GM18517 (cell line): ENCODE measurements around the gene RFNG.

Experiments
- ATAC-seq: cut with Tn5 transposase; IDR thresholded peaks from one replicate; pipeline ENCODE4 v1.9.1; 2021; ENCODE audit warnings: mild to moderate bottlenecking, moderate library complexity; ENCODE audit not compliant: unreplicated experiment

The RFNG gene

DNA sequence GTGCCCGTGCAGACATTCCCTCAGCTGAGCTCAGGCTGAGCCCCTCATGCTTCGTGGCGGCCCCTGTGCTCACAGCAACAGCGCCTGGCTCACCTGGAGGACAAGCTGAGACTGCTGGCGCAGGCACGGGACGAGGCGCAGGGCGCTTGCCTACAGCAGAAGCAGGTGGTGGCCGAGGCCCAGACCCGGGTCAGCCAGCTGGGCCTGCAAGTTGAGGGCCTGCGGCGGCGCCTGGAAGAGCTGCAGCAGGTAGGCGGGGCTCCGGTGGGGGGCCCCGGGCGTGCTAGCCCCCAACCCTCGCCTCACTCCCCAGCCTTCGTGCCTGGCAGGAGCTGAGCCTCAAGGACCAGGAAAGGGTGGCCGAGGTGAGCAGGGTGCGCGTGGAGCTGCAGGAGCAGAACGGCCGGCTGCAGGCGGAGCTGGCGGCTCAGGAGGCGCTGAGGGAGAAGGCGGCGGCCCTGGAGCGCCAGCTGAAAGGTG is 21.6 kb downstream of the RFNG start:
- ATAC-seq = no peak

DNA sequence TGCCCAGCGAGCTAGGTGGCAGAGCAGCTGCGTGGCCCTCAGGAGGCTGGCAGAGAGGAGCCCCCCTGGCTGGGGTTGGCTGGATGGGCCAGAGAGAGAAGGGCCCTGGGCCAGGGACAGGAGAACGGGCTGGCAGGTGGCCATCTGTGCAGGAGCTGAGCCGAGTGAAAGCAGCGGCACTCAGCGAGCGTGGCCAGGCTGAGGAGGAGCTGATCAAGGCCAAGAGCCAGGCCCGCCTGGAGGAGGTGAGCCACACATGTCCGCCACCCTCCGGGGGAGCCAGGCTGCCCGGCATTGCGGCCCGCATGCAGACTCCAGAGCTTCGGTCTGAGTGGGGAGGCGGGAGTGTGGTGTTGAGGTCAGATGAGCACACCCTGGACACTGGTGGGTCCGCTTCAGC is 22.2 kb downstream of the RFNG start:
- no peak for ATAC-seq

DNA sequence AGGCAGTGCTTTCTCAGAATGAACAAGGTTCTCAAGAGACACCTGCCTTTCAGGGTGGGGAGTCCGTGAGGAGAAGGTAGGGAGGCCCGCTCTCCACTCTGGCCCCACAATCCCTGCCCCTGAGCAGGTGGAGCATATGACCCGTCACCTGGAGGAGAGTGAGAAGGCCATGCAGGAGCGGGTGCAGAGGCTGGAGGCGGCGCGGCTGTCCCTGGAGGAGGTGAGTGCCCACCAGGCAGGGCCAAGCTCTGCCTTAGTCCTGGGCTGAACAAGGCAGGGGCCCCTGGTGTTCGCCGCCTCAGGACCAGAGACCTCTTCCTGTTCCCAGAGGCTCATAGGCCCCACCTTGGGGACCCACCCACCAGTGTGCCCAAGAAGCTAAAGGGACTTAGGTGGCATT is 22.6 kb downstream of the RFNG start:
- no peak for ATAC-seq

DNA sequence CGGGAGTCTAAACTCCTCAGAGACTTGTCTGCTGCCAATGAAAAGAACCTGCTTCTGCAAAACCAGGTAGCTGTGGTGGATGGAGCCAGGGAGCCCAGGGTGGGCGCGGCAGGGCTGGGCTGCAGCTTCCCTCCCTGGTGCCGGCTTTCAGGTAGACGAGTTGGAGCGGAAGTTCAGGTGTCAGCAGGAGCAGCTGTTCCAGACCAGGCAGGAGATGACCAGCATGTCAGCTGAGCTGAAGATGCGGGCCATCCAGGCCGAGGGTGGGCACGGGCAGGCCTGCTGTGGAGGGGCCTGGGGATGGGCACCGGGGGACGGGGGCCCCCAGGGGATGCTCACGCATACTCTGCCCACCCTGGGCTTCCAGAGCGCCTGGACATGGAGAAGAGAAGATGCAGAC is 23.4 kb downstream of the RFNG start:
- no peak for ATAC-seq

DNA sequence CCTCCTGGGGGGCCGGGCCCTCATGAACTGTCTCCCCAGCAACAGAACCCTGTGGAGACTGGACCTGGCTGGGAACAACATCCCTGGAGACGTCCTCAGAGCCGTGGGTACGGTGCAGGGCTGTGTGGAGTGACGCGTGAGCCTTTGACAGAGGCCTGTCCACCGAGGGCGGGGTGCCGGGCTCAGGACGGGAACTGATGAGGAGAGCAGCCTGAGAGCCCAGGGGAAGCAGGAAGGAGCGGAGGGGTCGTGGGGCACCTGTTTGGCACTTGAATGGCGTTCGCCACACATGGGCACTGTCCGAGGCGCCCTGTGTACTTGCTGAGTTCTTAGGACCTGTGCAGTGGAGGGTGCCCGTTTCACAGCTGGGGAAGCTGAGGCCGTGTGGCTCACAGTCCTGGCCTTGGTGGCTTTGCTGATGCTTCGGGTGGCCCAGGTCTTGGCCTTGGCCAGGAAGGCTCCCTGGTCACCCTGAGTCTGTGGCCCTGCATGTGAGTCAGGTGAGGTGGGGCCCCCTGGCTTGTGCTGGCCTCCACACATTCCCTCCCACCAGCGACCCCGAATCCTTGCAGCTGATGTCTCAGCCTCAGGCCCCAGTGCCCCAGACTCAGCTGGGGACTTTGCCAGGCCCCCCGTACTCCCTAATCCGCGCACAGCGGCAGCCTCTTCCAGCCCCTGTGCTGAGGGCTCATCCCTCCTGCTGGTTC is 26.1 kb downstream of the RFNG start:
- no peak for ATAC-seq

DNA sequence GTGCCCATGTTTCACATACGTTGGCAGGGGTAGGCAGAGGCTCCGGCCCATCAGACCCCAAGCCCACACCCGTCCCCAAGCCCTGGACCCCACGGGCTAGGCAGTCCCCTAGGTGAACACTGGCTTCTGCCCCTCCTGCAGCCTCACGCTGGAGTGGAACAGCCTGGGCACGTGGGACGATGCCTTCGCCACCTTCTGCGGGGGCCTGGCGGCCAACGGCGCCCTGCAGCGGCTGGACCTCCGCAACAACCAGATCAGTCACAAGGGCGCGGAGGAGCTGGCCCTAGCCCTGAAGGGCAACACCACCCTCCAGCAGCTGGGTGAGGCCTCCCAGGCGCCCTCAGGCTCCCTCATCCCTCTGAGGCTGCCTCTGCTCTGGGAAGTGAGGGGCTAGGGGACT is 26.8 kb downstream of the RFNG start:
- no peak for ATAC-seq

DNA sequence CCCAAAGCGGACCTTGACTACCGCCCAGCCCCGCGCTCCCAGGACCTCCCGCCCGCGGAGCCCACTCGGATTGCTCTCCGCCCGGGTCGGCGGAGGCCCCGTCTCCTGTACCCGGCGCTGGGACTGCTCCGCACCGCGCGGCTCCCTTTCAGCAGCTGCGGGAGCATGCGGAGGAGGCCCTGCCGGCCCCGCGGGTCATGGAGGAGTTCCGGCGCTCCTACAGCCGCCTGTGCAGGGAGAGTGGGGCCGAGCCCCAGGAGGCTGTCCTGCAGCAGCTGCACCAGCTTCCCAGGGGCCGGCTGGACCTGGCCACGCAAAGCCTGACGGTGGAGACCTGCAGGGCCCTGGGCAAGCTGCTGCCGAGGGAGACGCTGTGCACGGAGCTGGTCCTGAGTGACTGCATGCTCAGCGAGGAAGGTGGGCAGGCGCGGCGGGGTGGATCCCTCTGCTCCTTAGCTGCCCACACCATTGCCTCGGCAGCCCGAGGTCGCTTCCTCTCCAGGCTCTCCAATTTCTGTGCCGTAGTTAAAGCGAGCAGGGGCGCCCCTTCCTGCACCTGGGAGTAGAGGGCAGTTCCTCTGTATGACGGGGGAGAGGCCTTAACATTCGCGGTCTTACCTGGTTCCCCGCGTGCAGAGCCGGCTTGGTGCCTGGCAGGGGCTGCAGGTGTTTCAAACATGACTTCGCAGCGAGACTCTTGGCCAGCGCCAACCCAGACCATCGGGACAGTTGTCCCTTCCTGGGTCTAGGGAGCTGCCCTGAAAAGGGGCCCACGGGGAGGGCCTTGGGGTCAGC is 28.0 kb downstream of the RFNG start:
- ATAC-seq = peak; percentile 13

DNA sequence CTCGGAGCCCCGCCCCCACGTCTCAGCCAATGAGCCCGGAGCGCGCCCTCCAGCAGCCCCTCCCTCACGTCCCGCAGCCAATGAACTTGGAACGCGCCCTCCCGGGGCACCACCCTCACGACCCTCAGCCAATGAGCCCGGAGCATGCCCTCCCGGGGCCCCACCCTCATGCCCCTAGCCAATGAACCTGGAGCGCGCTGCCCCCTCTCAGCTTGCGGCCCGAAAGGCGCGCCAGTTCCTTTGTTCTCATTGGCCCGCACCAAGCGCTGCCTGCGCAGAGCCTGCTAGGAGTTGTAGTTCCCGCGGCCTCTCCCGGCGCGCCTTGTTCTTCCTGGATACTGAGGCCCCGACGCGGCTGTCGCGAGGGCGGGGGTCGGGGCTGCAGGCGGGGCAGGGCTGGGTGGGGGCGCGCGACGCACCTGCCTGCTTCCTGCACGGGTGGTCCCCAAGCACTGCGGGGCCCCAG is 28.6 kb downstream of the RFNG start, which contains the start of gene LRRC45:
Gene LRRC45, plus strand, starts transcription at position 325 of the 466 bp plus-strand sequence. CDS start 339 bp downstream, outside the sequence.
- ATAC-seq = peak; percentile 85

DNA sequence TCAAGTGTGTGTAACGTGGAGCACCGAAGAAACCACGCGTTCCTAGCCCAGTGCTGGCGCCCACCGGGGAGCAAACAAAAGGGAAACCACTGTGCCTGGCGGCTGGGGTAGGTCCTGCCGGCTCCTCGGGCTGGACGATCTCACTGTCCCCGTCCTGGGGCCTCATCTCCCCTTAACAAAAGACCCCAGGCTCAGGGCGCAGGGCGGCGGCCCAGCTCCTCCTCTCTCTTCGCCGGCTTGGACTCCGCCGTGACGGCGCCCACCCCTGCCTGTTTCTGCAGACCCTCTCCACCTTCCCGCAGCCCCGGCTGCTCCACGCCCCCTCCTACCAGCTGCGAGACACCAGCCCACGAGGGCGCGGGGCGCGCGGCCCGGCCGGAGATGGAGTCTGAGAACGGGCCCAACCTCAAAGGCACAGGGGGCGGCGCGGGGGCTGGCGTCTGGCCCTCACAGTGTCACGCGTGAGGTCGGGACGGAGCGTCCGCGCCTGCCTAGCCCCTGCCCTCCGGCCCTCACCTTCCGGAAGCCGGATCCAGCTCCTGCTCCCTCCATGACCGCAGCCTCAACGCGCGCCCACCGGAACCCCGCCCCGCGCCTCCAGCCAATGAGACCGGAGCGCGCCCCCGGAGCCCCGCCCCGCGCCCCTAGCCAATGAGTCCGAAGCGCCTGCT is 29.2 kb downstream of the RFNG start, which contains the start of gene CENPX:
Gene CENPX, minus strand, starts transcription at position 569 of the 671 bp plus-strand sequence. Its CDS starts 17 bp downstream, at position 552.
- peak; percentile 14 for ATAC-seq

DNA sequence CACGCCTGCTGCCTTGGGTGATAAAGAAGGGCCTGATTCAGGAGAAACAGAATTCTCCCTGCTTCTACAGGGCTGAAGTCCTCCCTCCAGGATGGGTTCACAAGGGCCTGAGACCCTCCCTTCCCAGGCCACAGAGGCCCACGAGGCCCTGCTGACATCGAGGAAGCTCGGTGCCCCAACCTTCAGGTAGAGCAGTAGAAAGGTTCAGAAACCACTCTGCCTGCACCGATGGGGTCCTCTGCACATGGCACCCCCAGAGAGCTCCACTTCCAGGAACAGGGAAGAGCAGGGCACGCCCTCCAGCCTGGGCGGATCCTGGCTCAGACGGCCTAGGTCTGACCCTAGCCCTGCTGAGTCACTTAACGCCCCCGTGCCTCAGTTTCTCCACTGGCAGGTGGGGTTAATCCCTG is 29.7 kb downstream of the RFNG start:
- no peak for ATAC-seq

DNA sequence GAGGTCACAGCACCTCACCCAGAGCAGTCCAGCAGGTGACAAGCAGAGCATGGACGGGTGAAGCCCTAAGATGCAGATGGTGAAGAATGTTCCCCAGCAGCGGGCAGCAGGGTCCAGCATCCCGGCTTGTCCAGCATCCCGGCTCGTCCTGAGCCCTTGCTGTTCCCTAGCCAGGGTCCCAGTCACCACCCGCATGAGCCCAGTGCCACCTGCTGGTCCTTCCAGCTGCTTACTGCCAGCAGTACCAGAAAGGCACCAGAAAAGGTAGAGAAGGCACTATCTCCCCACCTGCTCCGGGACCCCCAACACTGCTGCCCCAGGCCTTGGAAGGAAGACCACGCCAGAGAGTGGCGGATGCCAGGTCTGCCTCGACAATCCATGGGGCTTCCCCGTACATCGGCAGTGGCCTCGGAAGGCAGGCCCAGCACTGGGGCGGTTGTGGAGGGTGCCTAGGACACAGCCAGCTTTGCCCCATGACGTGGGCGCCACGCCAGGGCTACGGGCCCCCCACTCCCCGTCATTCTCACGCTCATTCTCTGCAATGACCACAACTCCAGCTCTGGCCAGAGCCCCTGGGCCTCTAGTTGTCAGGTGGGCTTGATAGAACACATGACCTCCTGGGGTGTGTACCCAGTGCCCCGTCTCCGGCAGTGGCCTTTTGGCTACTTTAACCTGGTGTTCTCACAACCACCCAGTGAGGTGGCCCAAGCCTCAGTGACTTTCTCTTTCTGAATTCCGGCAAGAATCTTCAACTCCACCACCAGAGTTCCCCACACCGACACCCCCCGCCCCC is 30.3 kb downstream of the RFNG start:
- ATAC-seq = no peak

DNA sequence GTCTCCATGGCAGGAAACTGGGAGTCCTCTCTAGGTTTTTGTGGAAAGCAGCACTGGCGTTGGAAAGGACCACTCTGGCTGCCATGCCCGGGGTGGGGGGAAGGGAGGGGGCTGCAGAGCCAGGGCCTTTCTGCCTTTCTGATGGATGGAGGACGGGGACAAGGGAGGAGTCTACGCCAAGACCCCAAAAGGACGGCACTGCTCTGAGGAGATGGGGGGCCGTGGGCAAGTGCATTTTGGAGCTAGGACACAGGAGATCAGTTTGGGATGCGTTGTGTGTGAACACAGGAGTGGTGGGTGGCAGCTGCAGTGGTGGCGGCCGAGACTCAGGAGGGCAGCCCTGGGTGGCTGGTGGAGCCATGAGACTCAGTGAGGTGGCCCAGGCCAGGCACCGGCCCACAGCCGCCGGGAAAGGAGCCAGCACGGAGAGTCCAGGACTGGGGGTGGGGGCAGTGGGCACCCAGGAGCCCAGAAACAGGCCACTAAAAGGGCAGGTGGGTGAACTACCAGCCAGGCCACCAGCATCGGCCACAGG is 31.0 kb downstream of the RFNG start:
- ATAC-seq = no peak

DNA sequence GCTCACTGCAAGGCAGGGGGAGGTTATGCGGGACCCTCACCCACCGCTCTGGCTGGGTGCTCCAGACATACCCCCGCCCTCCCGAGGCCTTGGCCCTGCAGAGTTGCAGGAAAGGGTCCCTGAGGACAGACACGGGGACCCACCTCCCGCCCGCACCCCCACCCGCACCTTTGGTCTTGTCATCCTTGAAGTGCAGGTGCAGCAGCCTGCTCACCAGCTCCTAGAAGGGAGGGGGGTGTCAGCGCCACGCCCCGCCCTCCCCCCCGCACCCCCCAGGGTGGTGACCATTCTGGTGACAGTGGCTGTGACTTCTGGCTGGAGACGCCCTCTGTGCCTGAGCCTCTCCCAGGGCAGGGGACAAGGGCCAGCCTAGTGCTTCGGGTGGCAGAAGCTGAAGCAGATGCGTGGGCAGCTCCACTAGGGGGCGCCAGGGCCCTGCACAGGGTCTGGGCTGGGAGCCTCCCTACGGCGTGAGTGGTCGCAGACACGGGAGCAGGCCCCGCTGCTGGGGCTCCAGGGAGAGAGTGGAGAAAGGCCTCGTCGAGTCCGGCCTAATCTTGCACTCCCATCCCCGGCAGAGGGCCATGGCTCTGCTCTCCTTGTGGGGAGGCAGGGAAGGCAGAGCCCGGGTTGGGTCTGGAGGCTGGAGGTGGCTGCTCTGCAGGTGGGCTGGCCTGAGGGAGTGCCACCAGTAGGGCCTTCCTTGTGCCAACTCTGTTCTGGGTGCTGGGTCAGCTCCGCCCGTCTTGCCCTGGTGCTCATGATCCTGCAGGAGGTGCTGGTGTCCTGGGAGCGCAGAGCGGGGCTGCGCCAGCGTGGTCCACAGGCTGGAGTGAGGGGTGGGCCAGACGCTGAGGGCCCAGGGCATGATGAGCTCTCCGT is 31.7 kb downstream of the RFNG start:
- ATAC-seq = no peak

DNA sequence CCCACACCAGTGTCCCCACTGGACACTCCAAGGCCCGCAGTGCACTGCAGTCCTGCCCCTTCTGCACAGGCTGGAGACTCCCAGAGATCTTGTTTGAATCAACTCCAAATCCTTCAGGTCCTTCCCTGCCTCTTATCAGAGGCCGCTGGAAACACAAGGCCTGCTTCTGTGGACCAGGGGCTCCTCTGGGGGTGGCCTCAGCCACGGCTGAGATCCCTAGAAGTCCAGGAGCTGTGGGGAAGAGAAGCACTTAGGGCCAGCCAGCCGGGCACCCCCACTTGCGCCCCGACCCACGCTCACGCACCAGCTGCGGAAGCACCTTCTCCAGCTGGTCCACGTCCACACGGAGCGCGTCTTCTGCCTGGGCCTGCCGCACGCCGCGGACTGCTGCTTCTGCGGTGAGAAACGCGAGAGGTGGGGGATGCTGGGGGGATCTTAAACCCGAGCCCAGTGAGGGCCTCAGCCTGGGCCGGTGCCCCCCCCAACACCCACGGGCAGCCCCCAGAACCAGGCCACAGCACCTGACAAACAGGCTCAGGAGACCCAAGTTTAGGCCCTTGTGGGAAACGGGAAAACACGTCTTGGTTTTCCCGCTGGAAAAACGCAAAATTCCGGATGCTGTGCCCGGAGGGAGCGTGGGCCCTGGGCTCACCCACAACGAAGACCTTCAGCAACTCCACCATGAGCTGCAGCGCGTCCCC is 32.5 kb downstream of the RFNG start:
- no peak for ATAC-seq

DNA sequence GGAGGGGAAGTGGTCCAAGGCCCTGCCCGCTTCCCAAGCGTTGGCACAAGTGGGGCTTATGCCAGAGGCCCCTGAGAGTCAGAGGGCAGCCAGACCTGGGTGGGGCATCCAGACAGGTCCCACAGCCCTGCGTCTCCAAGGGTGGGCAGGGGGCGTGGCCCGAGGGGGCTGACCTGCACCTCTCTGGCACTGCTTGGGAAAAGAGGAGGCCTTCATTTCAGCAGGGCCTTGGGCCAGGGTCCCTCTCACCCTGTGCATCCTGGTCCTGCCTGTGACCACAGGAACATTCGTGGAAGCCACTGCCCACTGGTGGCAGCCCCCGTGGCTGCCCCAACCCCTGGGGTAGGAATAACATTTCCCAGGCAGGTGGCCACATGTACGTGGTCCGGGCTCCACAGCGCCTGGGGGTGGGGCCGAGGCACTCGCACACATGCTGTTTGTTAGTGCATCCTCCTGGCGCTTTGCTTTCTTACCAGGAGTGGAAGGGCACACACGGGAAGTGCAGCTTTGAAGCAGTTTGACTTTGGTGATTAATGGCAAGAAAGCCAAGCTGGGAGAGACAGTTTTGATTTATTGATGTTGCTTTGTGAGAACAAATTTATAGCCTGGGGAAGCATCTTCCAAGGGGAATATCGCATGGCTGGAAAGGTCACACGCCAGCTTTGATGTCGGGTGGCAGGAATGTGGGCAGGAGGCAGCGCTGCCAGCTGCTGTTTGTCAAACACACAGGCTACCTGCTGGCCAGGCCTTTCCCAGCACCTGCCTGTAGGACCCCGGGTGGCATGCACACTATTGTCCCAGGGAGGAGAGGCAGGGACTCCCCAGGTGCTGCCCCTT is 33.2 kb downstream of the RFNG start:
- no peak for ATAC-seq

DNA sequence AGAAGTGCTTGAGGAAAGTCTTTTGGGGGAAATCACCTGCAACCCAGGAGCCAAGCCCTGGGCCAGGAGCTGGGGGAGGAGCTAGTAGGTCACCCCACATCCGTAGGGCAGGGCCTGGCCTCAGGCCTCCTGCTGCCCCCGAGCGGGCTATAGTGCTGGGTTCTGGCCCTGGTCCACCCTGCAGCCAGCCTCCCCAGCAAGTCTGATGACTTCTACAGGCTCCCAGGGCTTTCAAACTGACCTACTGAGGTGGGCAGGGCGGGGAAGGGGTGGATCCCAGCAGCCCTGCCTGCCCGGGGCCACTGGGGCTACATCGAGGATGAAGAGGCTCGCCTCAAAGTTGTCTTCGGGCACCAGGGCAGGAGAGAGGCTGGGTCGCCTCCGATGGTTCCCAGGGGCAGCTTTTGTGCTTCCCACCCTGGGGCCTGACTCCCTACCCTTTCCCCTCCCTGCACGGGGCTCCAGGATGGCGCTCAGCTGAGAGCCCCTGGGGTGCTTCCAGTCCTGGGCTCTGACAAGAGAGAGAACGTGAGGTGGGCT is 33.9 kb downstream of the RFNG start:
- ATAC-seq = no peak

DNA sequence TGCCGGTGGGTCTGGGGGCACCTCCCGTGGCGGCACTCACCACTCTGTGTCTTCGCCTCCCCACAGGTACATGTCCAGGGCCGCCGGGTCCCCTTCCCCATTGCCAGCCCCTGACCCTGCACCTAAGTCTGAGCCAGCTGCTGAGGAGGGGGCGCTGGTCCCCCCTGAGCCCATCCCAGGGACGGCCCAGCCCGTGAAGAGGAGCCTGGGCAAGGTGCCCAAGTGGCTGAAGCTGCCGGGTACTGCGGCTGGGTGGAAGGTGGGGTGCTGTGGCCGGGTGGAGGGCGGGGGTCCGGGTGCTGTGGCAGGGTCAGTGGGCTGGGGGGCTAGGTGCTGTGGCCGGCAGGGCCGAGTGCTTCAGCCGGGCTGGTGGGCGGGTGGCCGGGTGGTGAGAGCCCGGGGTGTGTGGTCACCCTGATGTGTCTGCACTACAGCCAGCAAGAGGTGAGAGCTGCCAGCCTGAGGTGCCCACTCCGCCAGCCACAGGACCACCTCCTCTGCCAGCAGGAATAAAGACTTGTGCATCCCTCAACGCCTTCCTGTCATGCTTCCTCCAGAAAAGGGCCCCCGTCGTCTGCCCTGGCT is 34.6 kb downstream of the RFNG start:
- no peak for ATAC-seq
